ENCODE data around the gene B4GALNT3. TPM values are rescaled to one million over a fixed set of nuclear protein-coding genes. Genes with fewer than 3 reads are reported as not detected.

B4GALNT3 gene
- total RNA-seq, 3 donors from 2014 or later (not counting 1 experiment from before 2014, with no cell fraction given): 0.93 to 4.2 TPM; not detected in 1

- no peak overlapping the region for H3K27ac ChIP-seq (ENCODE audit: low read length)
- peak overlapping the region; percentile 47 for H3K4me3 Mint-ChIP-seq
- no peaks in the 10 kb centered on the region for H3K9me3 ChIP-seq (ENCODE audit: control insufficient read depth, insufficient read depth, low read length)
- intact Hi-C loops (cut with micrococcal nuclease): no loop called here
- H3K4me3 ChIP-seq (ENCODE audit: low read length): no peak overlapping the region
- peaks cover 26% of the 10 kb centered on the region for H3K4me1 ChIP-seq (ENCODE audit: control insufficient read depth, insufficient read depth, low read length)
- H3K9me3 Mint-ChIP-seq: no peaks in the 10 kb centered on the region
- no peaks in the 10 kb centered on the region for H3K36me3 Mint-ChIP-seq
- no peaks in the 10 kb centered on the region for H3K36me3 ChIP-seq (ENCODE audit: control insufficient read depth, insufficient read depth, low read length)
- ATAC-seq: no peak
- WGBS (ENCODE audit: insufficient coverage): 90% methylated on average over 22 of the region's 22 CpGs
- H3K4me1 Mint-ChIP-seq: peaks cover 19 to 42% of the 10 kb centered on the region in 2 donors
- H3K27ac Mint-ChIP-seq: peak overlapping the region in 1 of 2 donors; percentile 57
- DNase-seq: no peak
- no peak for TF ChIP-seq CTCF (IDR thresholded peaks at IDR 0.05)
- H3K27me3 Mint-ChIP-seq (ENCODE audit: low read depth in 2 of 2): no peaks in the 10 kb centered on the region
- H3K27me3 ChIP-seq (ENCODE audit: control insufficient read depth, insufficient read depth, low read length): no peaks in the 10 kb centered on the region
Observed at GRCh38 chr12:570921-571794, 111.4 kb downstream of the B4GALNT3 start.

- H3K27me3 Mint-ChIP-seq (ENCODE audit: low read depth in 2 of 2): no peaks in the 10 kb centered on the region
- H3K4me3 ChIP-seq (ENCODE audit: low read length): no peak overlapping the region
- DNase-seq (no peak), ATAC-seq (no peak)
- H3K27ac ChIP-seq (ENCODE audit: low read length): no peak overlapping the region
- H3K9me3 Mint-ChIP-seq: no peaks in the 10 kb centered on the region
- no peaks in the 10 kb centered on the region for H3K9me3 ChIP-seq (ENCODE audit: control insufficient read depth, insufficient read depth, low read length)
- no peaks in the 10 kb centered on the region for H3K36me3 ChIP-seq (ENCODE audit: control insufficient read depth, insufficient read depth, low read length)
- 89% methylated on average over 19 of the region's 19 CpGs for WGBS (ENCODE audit: insufficient coverage)
- H3K36me3 Mint-ChIP-seq: no peaks in the 10 kb centered on the region
- TF ChIP-seq CTCF (IDR thresholded peaks at IDR 0.05): no peak
- H3K4me3 Mint-ChIP-seq: no peak overlapping the region
- peak overlapping the region in 1 of 2 donors; percentile 57 for H3K27ac Mint-ChIP-seq
- peaks cover 17 to 40% of the 10 kb centered on the region in 2 donors for H3K4me1 Mint-ChIP-seq
- peaks cover 26% of the 10 kb centered on the region for H3K4me1 ChIP-seq (ENCODE audit: control insufficient read depth, insufficient read depth, low read length)
- H3K27me3 ChIP-seq (ENCODE audit: control insufficient read depth, insufficient read depth, low read length): no peaks in the 10 kb centered on the region
- intact Hi-C loops (cut with micrococcal nuclease): no loop called here
Observed at GRCh38 chr12:571795-572531, 112.2 kb downstream of the B4GALNT3 start.

GRCh38 chr12:572532-572899 lies 112.8 kb downstream of the B4GALNT3 start:
- Histone ChIP-seq H3K4me1 (ENCODE audit: control insufficient read depth, insufficient read depth, low read length) (peaks cover 26% of the 10 kb centered on the region), H3K27me3 (ENCODE audit: control insufficient read depth, insufficient read depth, low read length) (no peaks in the 10 kb centered on the region), H3K4me3 (ENCODE audit: low read length) (no peak overlapping the region), H3K27ac (ENCODE audit: low read length) (no peak overlapping the region), H3K36me3 (ENCODE audit: control insufficient read depth, insufficient read depth, low read length) (no peaks in the 10 kb centered on the region), H3K9me3 (ENCODE audit: control insufficient read depth, insufficient read depth, low read length) (no peaks in the 10 kb centered on the region)
- ATAC-seq (peak in 1 of 3 donors; percentile 45), DNase-seq (peak in 1 of 2 donors; percentile 6)
- peak overlapping the region in 1 of 2 donors; percentile 41 for H3K27ac Mint-ChIP-seq
- WGBS (ENCODE audit: insufficient coverage): 71% methylated on average over 3 of the region's 3 CpGs
- no peak for TF ChIP-seq CTCF (IDR thresholded peaks at IDR 0.05)
- H3K4me3 Mint-ChIP-seq: no peak overlapping the region
- H3K9me3 Mint-ChIP-seq: no peaks in the 10 kb centered on the region
- intact Hi-C loops (cut with micrococcal nuclease): no loop called here
- H3K36me3 Mint-ChIP-seq: no peaks in the 10 kb centered on the region
- H3K27me3 Mint-ChIP-seq (ENCODE audit: low read depth in 2 of 2): no peaks in the 10 kb centered on the region
- peaks cover 17 to 35% of the 10 kb centered on the region in 2 donors for H3K4me1 Mint-ChIP-seq

Data from natural killer cell (primary cell).